NCI-H526 treated with DMSO at 0.1 percent for 48 hours (cell line): Measurements from ENCODE around the gene CD37.
A peak's percentile ranks its signal among the peaks of the same experiment; 100 is the strongest.
"Not testable (repeated sequence)": the region's sequence is repeated elsewhere in the genome, so short reads cannot be mapped to it uniquely, and the experiment has no call there.

ENCODE experiments used
- DNase-seq: peaks from one replicate; lab custom pipeline; 2025; lab: John Stamatoyannopoulos, UW

CD37 gene

GRCh38 chr19:49335071-49335783 lies at the start of gene CD37:
CD37 (plus strand) TSS chr19:49335406; CDS start chr19:49335541, 135 bp downstream.
- no peak for DNase-seq

- no peak for DNase-seq
Observed at GRCh38 chr19:49287141-49287770, 48.0 kb upstream of the CD37 start.

- DNase-seq: not testable (repeated sequence)
Observed at GRCh38 chr19:49288205-49288604, 47.0 kb upstream of the CD37 start.

GRCh38 chr19:49289286-49289685 lies 45.9 kb upstream of the CD37 start:
- DNase-seq: not testable (repeated sequence)

GRCh38 chr19:49290517-49290916 lies 44.7 kb upstream of the CD37 start:
- DNase-seq: no peak

- DNase-seq: no peak
Observed at GRCh38 chr19:49294401-49294800, 40.8 kb upstream of the CD37 start.

- DNase-seq: no peak
Observed at GRCh38 chr19:49295208-49295880, 39.9 kb upstream of the CD37 start.

GRCh38 chr19:49297403-49297802 lies 37.8 kb upstream of the CD37 start:
- no peak for DNase-seq

GRCh38 chr19:49298653-49299052 lies 36.6 kb upstream of the CD37 start:
- DNase-seq: not testable (repeated sequence)

GRCh38 chr19:49301165-49301865 lies 33.9 kb upstream of the CD37 start:
- peak; percentile 16 for DNase-seq

- no peak for DNase-seq
Observed at GRCh38 chr19:49301866-49302252, 33.3 kb upstream of the CD37 start.

- peak; percentile 24 for DNase-seq
Observed at GRCh38 chr19:49306734-49307133, 28.5 kb upstream of the CD37 start.

- DNase-seq: no peak
Observed at GRCh38 chr19:49309087-49309486, 26.1 kb upstream of the CD37 start.

- no peak for DNase-seq
Observed at GRCh38 chr19:49315111-49315510, 20.1 kb upstream of the CD37 start.

GRCh38 chr19:49316284-49316683 lies 18.9 kb upstream of the CD37 start:
- no peak for DNase-seq

- no peak for DNase-seq
Observed at GRCh38 chr19:49318296-49318695, 16.9 kb upstream of the CD37 start.

GRCh38 chr19:49324801-49325576 lies 10.2 kb upstream of the CD37 start, which contains the start of gene SLC6A16:
SLC6A16 (minus strand) TSS chr19:49325191; CDS start chr19:49311347, 13,844 bp downstream.
- DNase-seq: no peak

GRCh38 chr19:49325756-49326155 lies 9.4 kb upstream of the CD37 start:
- not testable (repeated sequence) for DNase-seq

- no peak for DNase-seq
Observed at GRCh38 chr19:49326165-49326704, 9.0 kb upstream of the CD37 start.

GRCh38 chr19:49327878-49328544 lies 7.2 kb upstream of the CD37 start:
- DNase-seq: no peak

GRCh38 chr19:49328741-49329140 lies 6.5 kb upstream of the CD37 start:
- DNase-seq: no peak
